Mesendoderm (in vitro differentiated cells): ENCODE data around the gene SLC35F4.

Experiments used
- DNase-seq: peaks from one replicate; pipeline ENCODE4 v3.0.0; 2013
- H2AK5ac ChIP-seq: 2 replicates; pipeline ENCODE4 v1.6.1; 2013; ENCODE audit warnings: low read length, inconsistent platforms
- H2BK120ac ChIP-seq: 2 replicates; pipeline ENCODE4 v1.6.1; 2013; ENCODE audit warnings: low read depth, mild to moderate bottlenecking, low read length, moderate library complexity, mixed read lengths
- H2BK15ac ChIP-seq: replicated peaks from 2 replicates; pipeline ENCODE4 v1.6.1; 2013; ENCODE audit warnings: low read depth, mild to moderate bottlenecking, moderate library complexity
- H2BK5ac ChIP-seq: 2 replicates; pipeline ENCODE4 v1.6.1; 2013; ENCODE audit warnings: low read length, inconsistent platforms
- H3K18ac ChIP-seq: 2 replicates; pipeline ENCODE4 v1.6.1; 2013; ENCODE audit warnings: mild to moderate bottlenecking, low read length, mixed read lengths
- H3K23ac ChIP-seq: one replicate; pipeline ENCODE4 v1.6.1; 2013; ENCODE audit warnings: low read length
- H3K27ac ChIP-seq: 2 replicates; pipeline ENCODE4 v1.5.1; 2013; ENCODE audit warnings: low read depth, mild to moderate bottlenecking, inconsistent platforms, low read length, moderate library complexity
- H3K27me3 ChIP-seq: 2 replicates; pipeline ENCODE4 v1.6.1; 2013; ENCODE audit warnings: low read length, control low read depth, mild to moderate bottlenecking, inconsistent platforms; ENCODE audit not compliant: insufficient read depth, poor library complexity
- H3K36me3 ChIP-seq: 2 replicates; pipeline ENCODE4 v1.6.1; 2013; ENCODE audit warnings: low read length, inconsistent platforms; ENCODE audit not compliant: control insufficient read depth, insufficient read depth
- H3K4ac ChIP-seq: one replicate; pipeline ENCODE4 v1.6.1; 2013; ENCODE audit warnings: low read depth, mild to moderate bottlenecking, low read length, moderate library complexity
- H3K4me1 ChIP-seq: 2 replicates; pipeline ENCODE4 v1.6.1; 2013; ENCODE audit warnings: low read depth, low read length, inconsistent platforms; ENCODE audit not compliant: control insufficient read depth
- H3K4me2 ChIP-seq: 2 replicates; pipeline ENCODE4 v1.6.1; 2013; ENCODE audit warnings: low read length
- H3K4me3 ChIP-seq: 2 replicates; pipeline ENCODE4 v1.5.1; 2013; ENCODE audit warnings: mild to moderate bottlenecking, low read length
- H3K56ac ChIP-seq: one replicate; pipeline ENCODE4 v1.6.1; 2013; ENCODE audit warnings: low read length
- H3K79me1 ChIP-seq: 2 replicates; pipeline ENCODE4 v1.6.1; 2013; ENCODE audit warnings: low read length, inconsistent platforms
- H3K79me2 ChIP-seq: 2 replicates; pipeline ENCODE4 v1.6.1; 2013; ENCODE audit warnings: mild to moderate bottlenecking, low read length; ENCODE audit not compliant: control insufficient read depth, insufficient read depth
- H3K9ac ChIP-seq: 2 replicates; pipeline ENCODE4 v1.6.1; 2013; ENCODE audit warnings: low read length, inconsistent platforms
- H4K5ac ChIP-seq: one replicate; pipeline ENCODE4 v1.6.1; 2013; ENCODE audit warnings: low read length
- H4K8ac ChIP-seq: one replicate; pipeline ENCODE4 v1.6.1; 2013; ENCODE audit warnings: low read depth, mild to moderate bottlenecking, control low read depth, low read length, moderate library complexity
- WGBS: extraction: QIAGEN DNeasy Blood & Tissue Kit; methylation state at CpG from one replicate; pipeline ENCODE4 v1.1.7; 2013; ENCODE audit warnings: low lambda C conversion rate, missing lambda C conversion rate; ENCODE audit not compliant: insufficient coverage; ENCODE audit errors: extremely low coverage; 5-methylcytosine and 5-hydroxymethylcytosine counted together

SLC35F4 gene

DNA sequence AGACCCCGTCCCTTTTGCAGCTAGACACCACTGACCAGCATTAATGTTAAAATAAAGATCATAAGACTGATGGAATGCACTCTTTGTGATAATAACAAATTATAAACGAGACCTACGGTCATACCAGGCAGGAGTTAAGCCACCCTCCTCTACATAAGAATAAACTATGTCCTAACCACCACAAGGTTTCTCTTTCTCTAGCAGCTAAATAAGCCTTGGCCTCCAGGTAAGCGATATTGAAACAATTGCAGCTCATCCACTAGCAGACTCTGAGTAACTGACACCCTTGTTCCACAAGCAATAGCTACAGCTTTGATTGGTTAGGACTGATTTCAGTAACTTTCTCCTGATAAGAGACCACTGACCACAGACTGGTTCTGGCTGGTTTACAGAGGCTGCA lies 228.0 kb downstream of the SLC35F4 start:
- H3K36me3 ChIP-seq: no peaks in the 10 kb centered on the region

DNA sequence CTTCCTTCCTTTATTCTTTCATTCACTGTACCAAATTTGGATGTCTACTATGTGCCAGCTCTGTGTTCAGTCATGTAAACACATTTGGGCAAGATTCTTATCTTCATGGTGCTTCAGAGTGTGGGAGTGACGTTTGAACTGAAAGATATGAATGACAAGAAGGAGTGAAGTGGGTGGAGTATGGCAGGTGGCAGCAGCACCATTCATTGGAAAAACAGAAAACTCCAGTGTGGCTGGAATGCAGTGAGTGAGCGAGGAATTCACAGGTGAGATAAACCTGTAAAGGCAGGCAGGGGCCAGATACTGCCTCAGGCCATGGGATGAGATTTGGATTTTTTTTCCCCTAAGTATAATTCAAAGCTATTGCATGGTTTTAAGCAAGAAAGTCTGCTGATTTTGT lies 231.6 kb downstream of the SLC35F4 start:
- no peak overlapping the region for H3K23ac ChIP-seq
- no peaks in the 10 kb centered on the region for H3K79me1 ChIP-seq
- H3K4me2 ChIP-seq: no peak overlapping the region
- H2AK5ac ChIP-seq: no peak overlapping the region
- H3K9ac ChIP-seq: no peak overlapping the region
- no peak overlapping the region for H3K56ac ChIP-seq
- no peaks in the 10 kb centered on the region for H3K36me3 ChIP-seq
- WGBS: no CpG with 5 or more reads among the region's 2 CpGs
- no peak overlapping the region for H3K4me3 ChIP-seq
- H3K27me3 ChIP-seq: no peaks in the 10 kb centered on the region
- H3K79me2 ChIP-seq: no peaks in the 10 kb centered on the region
- DNase-seq: peak; percentile 46
- no peak overlapping the region for H3K27ac ChIP-seq
- H3K18ac ChIP-seq: no peak overlapping the region
- no peak overlapping the region for H4K5ac ChIP-seq
- no peak overlapping the region for H2BK5ac ChIP-seq
- no peak overlapping the region for H2BK15ac ChIP-seq
- no peak overlapping the region for H3K4ac ChIP-seq
- no peak overlapping the region for H2BK120ac ChIP-seq
- peaks cover 1% of the 10 kb centered on the region for H3K4me1 ChIP-seq
- no peak overlapping the region for H4K8ac ChIP-seq

More for the DNA sequence above, 228.0 kb downstream of the SLC35F4 start:
- no peak overlapping the region for H4K8ac ChIP-seq
- H3K79me1 ChIP-seq: no peaks in the 10 kb centered on the region
- H3K4me2 ChIP-seq: no peak overlapping the region
- H3K27ac ChIP-seq: no peak overlapping the region
- H3K4me3 ChIP-seq: no peak overlapping the region
- no peak overlapping the region for H2AK5ac ChIP-seq
- H2BK5ac ChIP-seq: no peak overlapping the region
- no peaks in the 10 kb centered on the region for H3K27me3 ChIP-seq
- H3K18ac ChIP-seq: no peak overlapping the region
- DNase-seq: no peak
- H3K56ac ChIP-seq: no peak overlapping the region
- no peak overlapping the region for H3K4ac ChIP-seq
- no CpG with 5 or more reads among the region's 4 CpGs for WGBS
- H3K9ac ChIP-seq: no peak overlapping the region
- H3K23ac ChIP-seq: no peak overlapping the region
- no peak overlapping the region for H2BK120ac ChIP-seq
- no peaks in the 10 kb centered on the region for H3K79me2 ChIP-seq
- no peak overlapping the region for H4K5ac ChIP-seq
- H3K4me1 ChIP-seq: peaks cover 1% of the 10 kb centered on the region
- H2BK15ac ChIP-seq: no peak overlapping the region

DNA sequence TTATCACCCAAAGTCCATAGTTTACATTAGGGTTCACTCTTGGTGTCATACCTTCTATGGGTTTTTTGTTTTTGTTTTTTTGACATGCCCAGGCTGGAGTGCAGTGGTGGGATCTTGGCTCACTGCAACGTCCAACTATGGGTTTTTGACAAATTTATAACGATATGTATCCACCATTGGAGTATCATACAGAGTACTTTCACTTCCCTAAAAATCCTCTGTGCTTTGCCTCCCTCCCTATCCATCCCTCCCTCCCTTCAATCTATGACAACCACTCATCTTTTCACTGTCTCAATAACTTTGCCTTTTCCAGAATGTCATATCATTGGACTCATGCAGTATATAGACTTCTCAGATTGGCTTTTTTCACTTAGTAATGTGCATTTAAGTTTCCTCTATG lies 233.2 kb downstream of the SLC35F4 start:
- Histone ChIP-seq H3K79me2 (no peaks in the 10 kb centered on the region), H2BK120ac (no peak overlapping the region), H3K4me1 (peaks cover 1% of the 10 kb centered on the region), H4K5ac (no peak overlapping the region), H3K4ac (no peak overlapping the region), H3K79me1 (no peaks in the 10 kb centered on the region), H2BK15ac (no peak overlapping the region), H3K27me3 (no peaks in the 10 kb centered on the region), H3K4me2 (no peak overlapping the region), H3K4me3 (no peak overlapping the region), H3K36me3 (no peaks in the 10 kb centered on the region), H3K9ac (no peak overlapping the region), H3K23ac (no peak overlapping the region), H4K8ac (no peak overlapping the region), H3K18ac (no peak overlapping the region), H2BK5ac (no peak overlapping the region), H3K56ac (no peak overlapping the region), H2AK5ac (no peak overlapping the region), H3K27ac (no peak overlapping the region)
- no CpG with 5 or more reads among the region's 2 CpGs for WGBS
- no peak for DNase-seq

DNA sequence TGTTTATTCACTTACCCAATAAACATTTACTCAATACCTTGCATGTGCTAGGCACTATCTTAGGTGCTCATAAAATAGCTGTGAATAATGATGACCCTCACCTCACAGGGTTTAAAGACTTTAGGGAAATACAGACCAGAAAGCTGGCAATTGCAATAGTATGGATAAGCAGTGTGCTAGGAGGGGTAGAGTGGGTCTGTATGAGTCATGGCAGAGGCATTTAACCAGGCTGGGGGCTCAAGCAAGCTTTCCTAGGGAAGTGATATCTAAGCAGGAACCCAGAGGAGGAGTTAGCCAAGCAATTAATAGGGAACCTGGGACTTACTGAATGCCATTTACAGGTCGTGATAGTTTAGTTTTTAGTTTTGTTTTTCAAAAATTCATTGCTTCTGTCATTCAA lies 248.4 kb downstream of the SLC35F4 start:
- Histone ChIP-seq H3K4ac (no peak overlapping the region), H3K56ac (no peak overlapping the region), H3K4me3 (no peak overlapping the region), H3K79me1 (no peaks in the 10 kb centered on the region), H2BK120ac (no peak overlapping the region), H3K79me2 (no peaks in the 10 kb centered on the region), H3K27ac (no peak overlapping the region), H2AK5ac (no peak overlapping the region), H3K36me3 (no peaks in the 10 kb centered on the region), H2BK5ac (no peak overlapping the region), H3K18ac (no peak overlapping the region), H2BK15ac (no peak overlapping the region), H3K9ac (no peak overlapping the region), H3K4me1 (no peaks in the 10 kb centered on the region), H4K5ac (no peak overlapping the region), H3K27me3 (no peaks in the 10 kb centered on the region), H4K8ac (no peak overlapping the region), H3K4me2 (no peak overlapping the region), H3K23ac (no peak overlapping the region)
- peak; percentile 90 for DNase-seq
- no CpG with 5 or more reads among the region's 1 CpG for WGBS

DNA sequence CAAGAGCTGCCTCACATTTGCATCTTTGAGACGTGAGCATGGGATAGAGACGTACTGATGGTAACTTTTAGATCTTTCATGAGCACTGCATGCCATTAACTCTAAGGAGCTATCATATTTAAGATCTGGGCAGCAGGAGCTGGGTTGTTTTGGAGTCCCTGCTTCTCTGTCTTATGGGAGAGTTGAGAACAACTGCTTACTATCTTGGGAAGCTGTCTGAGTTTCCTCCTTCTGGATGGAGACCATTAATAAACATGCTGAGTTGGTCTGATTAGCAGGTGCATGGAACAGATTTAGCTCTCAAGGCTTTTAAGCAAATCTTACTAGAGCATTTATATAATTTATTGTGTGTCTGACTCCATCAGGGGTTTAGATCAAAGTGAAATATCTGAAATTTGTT lies 252.9 kb downstream of the SLC35F4 start:
- H2BK15ac ChIP-seq: no peak overlapping the region
- WGBS: no CpG with 5 or more reads among the region's 2 CpGs

DNA sequence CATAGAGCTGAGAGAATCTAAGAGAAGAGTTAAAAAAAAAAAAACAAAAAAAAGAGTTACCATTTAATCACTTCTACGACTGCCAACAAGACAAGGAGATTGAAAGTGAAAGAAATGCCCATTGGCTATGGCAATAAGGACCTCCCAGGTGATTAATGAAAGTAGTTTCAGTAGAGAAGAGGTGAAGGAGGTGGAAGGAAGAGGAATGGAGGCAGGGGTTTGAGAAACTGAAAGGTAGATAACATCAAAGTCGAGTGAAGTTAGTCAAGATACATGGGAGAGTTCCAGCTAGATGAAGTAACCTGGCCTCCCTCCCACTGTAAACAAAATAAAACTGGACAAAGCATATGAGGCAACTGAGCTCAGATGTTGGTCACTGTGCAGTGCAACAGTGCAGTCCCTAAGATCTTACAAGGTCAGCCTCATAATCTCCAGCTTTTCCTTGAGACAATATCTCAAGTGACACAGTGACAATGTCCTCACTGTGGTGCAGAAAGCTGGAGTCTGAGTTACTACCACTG lies 254.3 kb downstream of the SLC35F4 start:
- H4K8ac ChIP-seq: no peak overlapping the region
- no peak overlapping the region for H3K27ac ChIP-seq
- H2BK5ac ChIP-seq: no peak overlapping the region
- H3K4ac ChIP-seq: no peak overlapping the region
- H3K9ac ChIP-seq: no peak overlapping the region
- no peaks in the 10 kb centered on the region for H3K27me3 ChIP-seq
- DNase-seq: no peak
- H3K56ac ChIP-seq: no peak overlapping the region
- H2BK15ac ChIP-seq: no peak overlapping the region
- H3K79me2 ChIP-seq: no peaks in the 10 kb centered on the region
- H3K4me2 ChIP-seq: no peak overlapping the region
- no peak overlapping the region for H3K4me3 ChIP-seq
- no peaks in the 10 kb centered on the region for H3K79me1 ChIP-seq
- H3K23ac ChIP-seq: no peak overlapping the region
- no peak overlapping the region for H2BK120ac ChIP-seq
- H2AK5ac ChIP-seq: no peak overlapping the region
- H3K18ac ChIP-seq: no peak overlapping the region
- H3K4me1 ChIP-seq: no peaks in the 10 kb centered on the region
- H3K36me3 ChIP-seq: no peaks in the 10 kb centered on the region
- H4K5ac ChIP-seq: no peak overlapping the region
- no CpG with 5 or more reads among the region's 2 CpGs for WGBS

More for the DNA sequence above, 252.9 kb downstream of the SLC35F4 start:
- Histone ChIP-seq H3K36me3 (no peaks in the 10 kb centered on the region), H4K5ac (no peak overlapping the region), H2AK5ac (no peak overlapping the region), H2BK5ac (no peak overlapping the region), H3K4me3 (no peak overlapping the region), H3K79me2 (no peaks in the 10 kb centered on the region), H3K23ac (no peak overlapping the region), H4K8ac (no peak overlapping the region), H3K9ac (no peak overlapping the region), H3K18ac (no peak overlapping the region), H3K27me3 (no peaks in the 10 kb centered on the region), H3K4ac (no peak overlapping the region), H2BK120ac (no peak overlapping the region), H3K79me1 (no peaks in the 10 kb centered on the region), H3K27ac (no peak overlapping the region), H3K56ac (no peak overlapping the region), H3K4me1 (no peaks in the 10 kb centered on the region), H3K4me2 (no peak overlapping the region)
- DNase-seq: no peak
